Measurements from ENCODE around the gene RAI1.
A peak's percentile ranks its signal among the peaks of the same experiment; 100 is the strongest.
"Not testable (repeated sequence)": the region's sequence is repeated elsewhere in the genome, so short reads cannot be mapped to it uniquely, and the experiment has no call there.

The RAI1 gene

DNA sequence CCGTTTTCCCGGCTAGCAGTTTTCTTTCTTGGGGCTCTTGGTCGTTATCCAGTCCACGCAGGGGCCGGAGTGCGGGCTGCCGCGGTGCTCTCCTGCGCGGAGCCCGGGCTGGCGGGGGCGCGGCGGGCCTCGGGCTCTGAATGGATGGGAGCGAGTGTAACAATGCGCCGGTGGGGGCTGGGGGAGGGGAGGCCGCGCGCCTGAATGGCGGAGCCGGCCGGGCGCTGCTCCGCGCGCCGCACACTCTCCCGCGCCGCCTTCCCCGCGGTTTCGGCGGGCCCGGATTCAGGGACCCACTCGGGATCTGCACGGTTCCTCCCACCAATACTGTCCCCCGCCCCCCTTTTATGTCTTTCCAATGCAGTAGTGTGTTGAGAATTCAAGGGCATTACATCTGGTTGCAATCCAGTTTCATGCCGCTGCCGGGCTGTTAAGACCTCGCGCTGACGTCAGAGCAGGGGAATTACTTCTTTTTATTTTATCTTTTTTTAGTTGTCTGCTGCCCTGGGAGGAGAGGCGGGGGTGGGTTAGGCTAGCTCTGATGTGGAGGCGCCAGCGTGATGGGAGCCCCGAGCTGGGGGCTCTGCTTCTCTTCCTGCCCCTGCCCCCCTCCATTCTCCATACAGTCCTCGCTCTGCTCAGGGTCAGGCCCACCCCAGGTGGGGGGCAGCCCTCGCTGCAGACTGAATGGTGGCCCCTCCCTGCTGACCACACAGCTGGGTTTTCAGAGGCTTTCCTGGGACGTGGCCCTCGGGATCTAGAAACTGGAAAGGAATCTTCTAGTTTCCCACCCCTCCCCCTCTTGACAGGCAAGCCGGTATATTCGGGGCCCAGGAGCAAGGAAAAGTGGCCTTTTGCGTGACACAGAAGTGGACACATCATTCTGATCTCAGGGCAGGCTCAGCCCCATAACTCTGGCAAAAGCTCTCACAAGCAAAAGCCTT is 1.8 kb downstream of the RAI1 start:
- DNase-seq: peak in 3 of 4 experiments; percentile 15 to 38 (median 21)

DNA sequence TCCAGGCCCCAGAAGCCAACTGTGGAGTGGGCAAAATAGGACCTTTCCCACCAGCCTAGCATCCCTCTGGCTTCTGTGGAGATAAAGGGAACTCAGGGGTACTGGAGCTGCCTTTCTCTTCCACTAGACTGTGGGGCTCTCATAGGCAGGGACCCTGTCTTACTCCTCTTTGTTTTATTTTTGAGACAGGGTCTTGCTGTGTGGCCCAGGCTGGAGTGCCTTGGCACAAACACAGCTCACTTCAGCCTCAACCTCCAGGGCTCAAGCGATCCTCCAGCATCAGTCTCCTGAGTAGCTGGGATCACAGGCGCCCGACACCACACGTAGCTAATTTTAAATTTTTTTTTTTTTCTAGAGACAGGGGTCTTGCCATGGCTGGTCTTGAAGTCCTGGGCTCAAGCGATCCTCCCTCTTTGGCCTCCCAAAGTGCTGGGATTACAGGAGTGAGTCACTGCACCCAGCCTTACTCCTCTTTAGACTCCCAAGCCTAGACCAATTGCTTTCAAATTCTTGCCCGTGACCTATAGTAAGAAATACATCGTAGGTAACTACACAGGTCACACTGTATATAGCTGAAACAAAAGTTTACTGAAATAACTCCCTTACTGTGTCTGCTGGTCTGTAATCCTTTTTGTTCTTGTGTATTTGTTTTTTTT is 2.6 kb downstream of the RAI1 start:
- no peak for DNase-seq

DNA sequence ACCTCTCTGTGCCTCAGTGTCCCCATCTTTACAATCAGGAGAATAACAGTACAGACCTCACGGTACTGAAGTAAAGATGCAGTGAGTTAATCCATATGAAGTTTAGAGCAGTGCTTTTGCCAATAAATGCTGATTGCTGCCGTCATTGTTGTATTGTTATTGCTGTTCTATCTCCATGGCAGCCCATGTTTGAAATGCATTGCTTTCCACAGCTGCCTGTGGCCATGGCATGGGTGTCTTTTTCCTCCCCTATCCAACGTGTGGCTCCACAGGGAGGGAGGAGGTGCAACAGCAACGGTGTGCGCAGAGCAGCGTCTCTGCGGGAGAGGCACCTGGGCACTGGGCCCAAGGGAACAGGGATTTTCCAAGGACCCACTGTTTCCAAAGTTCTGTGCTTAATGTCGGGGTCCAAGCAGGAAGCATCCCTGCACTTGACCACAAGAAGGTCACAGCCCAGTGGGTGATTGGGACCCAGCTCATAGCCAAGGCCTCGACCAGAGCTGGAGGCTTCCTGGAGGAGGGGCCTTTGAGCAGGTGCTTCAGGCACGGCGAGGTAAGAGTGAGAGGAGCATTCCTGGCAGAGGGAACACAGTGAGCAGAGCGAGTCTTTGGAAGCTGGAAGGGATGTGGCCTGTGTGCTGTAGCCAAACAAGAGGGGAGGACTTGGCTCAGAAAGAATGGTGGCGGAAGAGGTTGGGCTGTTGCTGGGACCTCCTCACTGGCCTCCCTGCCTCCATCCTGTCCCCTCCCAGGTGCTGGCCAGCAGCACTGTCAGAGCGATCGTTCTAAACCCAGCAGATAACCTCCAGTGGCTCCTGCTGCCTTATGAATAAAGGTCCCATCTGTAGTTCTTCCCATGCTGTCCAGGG is 3.9 kb downstream of the RAI1 start:
- no peak for DNase-seq

DNA sequence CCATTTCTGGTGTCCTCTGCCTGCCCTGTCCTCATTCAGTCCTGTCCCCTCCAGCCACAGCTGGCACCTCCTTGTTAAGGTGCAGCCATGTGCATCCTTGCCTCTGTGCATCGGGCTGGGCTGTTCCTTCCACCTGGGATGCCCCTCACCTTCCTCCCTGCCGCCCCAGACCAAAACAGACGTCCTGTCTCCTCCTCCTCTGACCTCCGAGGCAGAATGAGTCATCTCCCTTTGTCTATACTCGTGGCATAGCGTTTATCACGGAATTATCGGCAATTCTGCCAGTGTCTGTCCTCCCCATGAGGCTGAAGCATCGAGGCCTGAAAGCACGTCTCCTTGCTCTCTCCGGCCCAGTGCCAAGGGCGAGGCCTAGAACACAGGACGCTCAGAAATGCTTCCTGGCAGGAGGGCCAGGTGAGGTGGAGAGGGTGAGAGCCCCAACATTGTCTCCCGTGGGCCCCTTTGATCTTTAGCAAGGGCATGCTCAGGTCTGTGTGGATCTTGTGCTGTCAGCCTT is 4.6 kb downstream of the RAI1 start:
- DNase-seq: no peak

DNA sequence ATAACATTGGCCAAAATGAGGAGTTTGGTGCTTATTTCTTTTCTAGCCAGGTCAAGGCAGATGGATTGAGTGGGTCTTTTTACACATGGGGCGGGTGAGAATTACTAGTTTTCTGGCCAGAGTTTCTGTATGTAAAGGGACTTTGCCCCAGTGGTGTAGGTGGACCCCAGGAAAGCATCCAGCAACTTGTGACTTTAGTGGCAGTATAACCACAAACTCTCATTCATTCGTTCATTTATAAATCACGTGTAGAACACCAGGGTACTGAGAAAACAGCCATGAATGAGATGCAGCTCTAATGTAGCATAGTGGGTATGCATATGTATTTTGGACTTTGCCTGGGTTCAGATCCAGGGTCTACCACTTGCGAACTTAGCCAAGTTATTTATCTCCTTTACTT is 8.1 kb downstream of the RAI1 start:
- DNase-seq: no peak

GRCh38 chr17:17690233-17690632 is 9.0 kb downstream of the RAI1 start:
- not testable (repeated sequence) for DNase-seq

DNA sequence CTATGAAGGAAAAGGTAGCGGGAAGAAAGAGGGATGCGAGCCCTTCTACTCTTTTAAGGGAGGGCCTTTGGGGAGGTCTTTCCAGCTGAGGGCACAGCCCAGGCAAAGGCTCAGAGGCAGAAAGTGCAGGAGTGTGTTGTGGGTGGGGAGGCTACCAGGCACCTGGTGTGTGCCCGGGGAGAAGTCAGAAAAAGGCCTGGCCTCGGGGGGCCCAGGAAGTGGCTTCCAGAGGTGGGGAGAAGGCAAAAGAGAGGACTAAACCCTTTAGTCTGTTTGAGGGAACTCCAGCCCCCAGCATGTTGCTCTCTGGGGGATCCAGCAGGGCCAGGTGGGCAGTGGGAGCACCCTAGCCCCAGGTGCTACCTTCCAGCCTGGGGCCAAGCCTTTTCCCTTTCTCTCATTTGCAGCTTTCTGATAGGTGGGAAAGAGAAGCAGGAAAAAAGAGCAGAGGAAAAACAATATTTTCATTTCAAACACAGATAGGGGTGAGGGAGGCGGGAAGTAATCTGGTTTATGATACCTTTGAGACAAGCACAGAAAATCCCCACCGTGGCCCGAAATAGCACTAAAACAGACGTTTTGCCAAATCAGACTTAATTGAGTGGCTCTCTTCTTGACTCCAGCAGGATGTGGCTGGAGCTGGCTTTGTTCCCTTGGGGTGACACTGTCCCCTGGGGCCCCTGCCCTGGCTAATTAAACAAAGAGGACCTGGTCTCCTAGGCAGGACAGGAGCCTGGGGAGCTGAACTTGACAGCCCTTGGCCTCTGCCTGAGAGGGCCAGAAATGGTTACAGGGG is 10.4 kb downstream of the RAI1 start:
- no peak for DNase-seq

- DNase-seq: no peak
Observed at GRCh38 chr17:17692353-17693252, 11.3 kb downstream of the RAI1 start.

- DNase-seq: no peak
Observed at GRCh38 chr17:17693253-17694168, 12.3 kb downstream of the RAI1 start.

GRCh38 chr17:17694169-17695081 is 13.2 kb downstream of the RAI1 start:
- peak; percentile 27 to 58 (median 44) for DNase-seq

- DNase-seq: no peak
Observed at GRCh38 chr17:17696085-17696484, 14.8 kb downstream of the RAI1 start.

DNA sequence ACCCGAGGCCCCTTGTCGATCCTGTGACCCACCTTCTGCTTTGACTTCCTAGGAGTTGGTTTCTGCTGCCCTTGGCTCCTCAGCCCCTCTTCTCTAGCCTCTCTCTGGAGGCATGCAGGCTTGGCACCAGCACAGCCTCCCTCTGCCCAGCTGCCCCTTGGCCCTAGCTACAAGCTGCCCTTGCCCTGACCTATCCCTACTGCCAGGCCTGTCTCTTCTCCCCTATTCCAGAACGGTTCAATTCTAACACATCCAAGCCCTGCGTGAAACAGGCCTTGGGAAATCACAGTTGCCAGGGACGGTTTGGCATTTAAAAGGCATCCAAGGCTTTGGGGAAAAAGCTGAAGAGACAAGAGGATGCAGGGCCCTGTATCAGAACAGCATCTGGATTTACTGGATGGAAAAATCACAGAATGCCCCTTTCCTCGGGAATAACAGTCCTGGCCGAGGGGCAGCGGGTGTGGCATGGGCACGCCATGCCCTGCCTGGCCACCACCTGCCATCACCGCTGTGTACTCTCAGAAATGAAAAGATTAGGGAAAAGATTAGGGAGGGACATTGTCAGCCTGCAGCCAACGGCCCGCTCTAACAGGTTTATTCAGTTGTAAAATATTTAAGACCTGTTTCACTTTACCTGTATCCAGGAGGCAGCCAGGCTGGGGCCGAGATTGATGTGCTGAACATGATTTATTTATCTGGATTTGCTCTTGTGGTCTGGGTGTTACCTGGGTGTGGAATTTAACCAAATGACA is 15.8 kb downstream of the RAI1 start:
- no peak for DNase-seq

DNA sequence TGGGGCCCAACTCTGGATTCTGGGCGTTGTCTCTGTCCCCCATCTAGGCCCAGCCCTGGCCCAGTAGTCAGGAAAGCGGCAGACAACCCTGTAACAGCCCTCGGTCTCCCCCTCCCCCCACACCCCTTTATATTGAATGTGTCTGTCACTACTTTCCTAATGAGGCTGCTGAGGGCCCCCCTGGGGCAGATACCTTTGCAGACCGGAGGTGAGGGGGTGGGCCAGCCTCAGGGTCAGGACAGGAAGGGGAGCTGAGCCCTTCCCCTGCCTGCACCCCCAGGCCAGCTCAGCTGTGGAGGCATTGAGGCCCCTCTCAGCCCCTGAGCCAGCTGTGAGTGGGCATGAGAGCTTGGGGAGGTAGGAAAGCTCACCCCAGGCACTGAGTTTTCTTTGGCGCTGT is 17.1 kb downstream of the RAI1 start:
- DNase-seq: no peak

GRCh38 chr17:17698869-17699351 is 17.7 kb downstream of the RAI1 start:
- no peak for DNase-seq

- no peak for DNase-seq
Observed at GRCh38 chr17:17699491-17699890, 18.2 kb downstream of the RAI1 start.

GRCh38 chr17:17700251-17700969 is 19.2 kb downstream of the RAI1 start:
- no peak for DNase-seq

- no peak for DNase-seq
Observed at GRCh38 chr17:17701112-17701511, 19.9 kb downstream of the RAI1 start.
